HG03139 (cell line): Measurements from ENCODE around the gene YAE1.

Source experiments
- ATAC-seq: cut with Tn5 transposase; IDR thresholded peaks from one replicate; pipeline ENCODE4 v1.9.1; 2021; ENCODE audit not compliant: unreplicated experiment

YAE1 gene

DNA sequence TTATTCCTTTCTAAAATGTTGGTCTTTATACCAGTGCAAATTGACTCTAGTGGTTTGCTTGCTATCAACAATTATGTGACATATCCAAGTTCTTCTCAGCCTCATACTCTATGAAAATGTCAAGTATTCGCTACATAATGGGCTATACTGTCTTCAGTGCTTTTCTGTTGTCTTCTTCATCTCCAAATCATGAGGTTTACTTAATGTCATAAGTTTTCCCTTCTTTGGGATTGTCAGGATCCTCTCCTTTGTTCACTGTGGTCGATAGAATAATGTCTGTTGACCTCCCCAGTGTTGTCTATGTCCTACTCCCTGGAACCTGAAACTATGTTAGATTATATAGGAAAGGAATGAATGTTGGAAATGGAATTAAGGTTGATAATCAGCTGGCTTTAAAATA, 40.7 kb downstream of the YAE1 start:
- ATAC-seq = no peak

GRCh38 chr7:39607865-39608264, 41.7 kb downstream of the YAE1 start:
- ATAC-seq = no peak

DNA sequence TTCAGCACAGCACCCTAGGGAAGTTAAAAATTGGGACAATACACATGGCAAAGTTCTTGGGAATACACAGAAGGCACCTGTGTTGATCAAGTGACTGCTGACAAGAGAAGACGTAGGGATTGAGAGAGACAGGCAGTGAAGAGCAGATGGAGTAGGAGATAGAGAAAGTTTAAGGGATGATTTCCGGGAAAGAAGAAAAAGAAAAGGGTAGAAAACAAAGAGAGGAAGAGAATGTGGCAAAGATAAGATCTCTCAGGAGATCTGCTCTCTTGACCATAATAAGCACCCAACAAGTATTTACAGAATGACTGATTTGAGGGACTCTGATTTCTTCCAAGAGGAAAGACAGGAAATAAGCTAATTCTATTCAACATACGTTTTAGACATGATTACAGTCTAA, 42.1 kb downstream of the YAE1 start:
- no peak for ATAC-seq

DNA sequence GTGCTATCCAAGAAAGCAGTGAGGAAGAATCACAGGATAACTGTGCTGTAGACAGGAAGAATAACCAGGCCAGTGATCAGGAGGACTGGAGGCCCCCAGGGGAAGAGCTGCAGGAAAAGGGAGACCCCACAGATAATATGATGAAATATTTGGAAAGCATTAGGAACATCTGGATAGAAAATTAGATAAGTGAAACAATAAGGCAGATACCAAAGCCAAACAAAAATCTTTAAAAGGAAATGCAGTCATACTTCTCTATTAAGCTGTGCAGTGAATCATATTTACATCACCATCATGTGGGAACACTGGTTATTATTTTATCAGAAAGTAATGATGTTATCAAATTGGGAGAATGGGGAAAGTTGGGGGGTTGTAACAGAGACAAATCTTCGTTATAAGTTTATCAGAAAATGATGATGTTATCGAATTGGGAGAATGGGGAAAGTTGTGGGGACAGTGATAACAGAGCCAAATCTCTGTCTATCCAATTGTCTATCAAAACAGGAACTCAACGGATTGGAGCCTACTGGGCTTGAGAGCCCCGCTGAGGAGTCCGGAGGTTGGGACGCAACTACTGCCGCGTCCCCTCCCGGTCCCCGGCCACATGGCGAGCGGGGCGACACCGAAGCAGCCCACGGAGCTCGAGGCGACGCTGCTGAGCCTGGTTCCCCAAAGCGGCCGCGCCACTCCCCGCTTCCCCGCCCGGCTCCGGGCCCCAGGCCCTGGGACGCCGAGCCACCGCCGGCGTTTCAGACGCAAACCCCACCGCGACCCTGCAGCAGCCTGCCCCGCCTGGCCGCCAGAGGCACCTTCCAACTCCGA, 43.1 kb downstream of the YAE1 start:
- ATAC-seq = no peak

- ATAC-seq = no peak
Observed at GRCh38 chr7:39609935-39610263, 43.7 kb downstream of the YAE1 start.

GRCh38 chr7:39613577-39613976, 47.4 kb downstream of the YAE1 start:
- no peak for ATAC-seq

- ATAC-seq = no peak
Observed at GRCh38 chr7:39614299-39614698, 48.1 kb downstream of the YAE1 start.

- ATAC-seq = no peak
Observed at GRCh38 chr7:39615350-39615975, 49.3 kb downstream of the YAE1 start.

GRCh38 chr7:39616138-39616537, 49.9 kb downstream of the YAE1 start:
- no peak for ATAC-seq

- no peak for ATAC-seq
Observed at GRCh38 chr7:39617005-39617404, 50.8 kb downstream of the YAE1 start.

GRCh38 chr7:39618868-39619267, 52.7 kb downstream of the YAE1 start:
- no peak for ATAC-seq

- no peak for ATAC-seq
Observed at GRCh38 chr7:39620486-39620885, 54.3 kb downstream of the YAE1 start.

- no peak for ATAC-seq
Observed at GRCh38 chr7:39621261-39621660, 55.1 kb downstream of the YAE1 start.

DNA sequence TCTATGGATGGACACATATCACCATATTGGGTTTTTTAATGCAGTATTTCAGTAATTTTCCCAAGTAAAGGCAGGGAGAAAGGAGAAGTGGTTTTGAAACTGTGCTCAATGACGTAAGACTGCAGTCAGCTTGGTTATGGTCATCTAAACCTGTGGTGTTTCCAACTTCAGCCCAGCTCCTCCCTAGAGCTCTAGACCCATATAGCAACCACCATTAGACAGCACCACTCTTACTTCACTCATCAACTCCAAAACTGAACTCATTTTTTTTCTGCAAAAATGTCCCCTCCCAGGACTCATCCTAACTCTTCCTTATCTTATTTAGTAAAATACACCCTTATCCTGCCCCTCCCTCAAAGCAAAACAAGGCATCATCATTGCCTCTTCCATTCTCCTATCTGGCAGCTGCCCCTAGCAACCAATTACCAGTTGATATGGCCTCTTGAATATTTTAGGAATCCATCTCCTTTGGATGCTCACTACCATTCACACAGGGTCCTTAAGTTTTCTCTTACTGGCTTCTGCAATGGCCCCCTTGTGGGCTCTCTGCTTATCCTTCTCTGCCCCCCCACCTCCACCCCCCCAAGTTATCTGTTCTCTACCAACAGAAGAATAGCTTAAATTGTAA, 55.7 kb downstream of the YAE1 start:
- no peak for ATAC-seq
